Bronchial epithelial cell (primary cell): ENCODE results near the gene EXOG. TPM values are rescaled to one million over a fixed set of nuclear protein-coding genes. Genes with fewer than 3 reads are reported as not detected.

Experiments used
- DNase-seq: peaks from one replicate; pipeline ENCODE4 v3.0.0-alpha.2; 2010; ENCODE audit warnings: low read depth
- FAIRE-seq: peaks from 2 replicates; lab custom pipeline; 2011; peaks lifted over from hg19 to GRCh38; lab: Jason Lieb, UNC
- H3K27me3 ChIP-seq: 2 replicates; pipeline ENCODE4 v1.5.1; 2011; ENCODE audit warnings: low read length; ENCODE audit not compliant: control insufficient read depth, insufficient read depth
- H3K36me3 ChIP-seq: 2 replicates; pipeline ENCODE4 v1.5.1; 2011; ENCODE audit warnings: low read length; ENCODE audit not compliant: control insufficient read depth, insufficient read depth
- H3K4me3 ChIP-seq: 2 replicates; pipeline ENCODE4 v1.5.1; 2011; ENCODE audit warnings: mild to moderate bottlenecking, low read depth, low read length, control low read depth
- CTCF ChIP-seq: IDR thresholded peaks from 2 replicates; pipeline ENCODE4 v1.5.1; 2011; ENCODE audit warnings: mild to moderate bottlenecking, moderate library complexity, low read length, control low read depth, inconsistent platforms; ENCODE audit not compliant: insufficient read depth, severe bottlenecking
- total RNA-seq: library from RNA; depleted of rRNA; stranded (reverse); fragments of >200 nt; gene quantifications from 2 replicates; pipeline ENCODE4 v1.2.1, GENCODE V29; 2014

Gene EXOG, protein sequence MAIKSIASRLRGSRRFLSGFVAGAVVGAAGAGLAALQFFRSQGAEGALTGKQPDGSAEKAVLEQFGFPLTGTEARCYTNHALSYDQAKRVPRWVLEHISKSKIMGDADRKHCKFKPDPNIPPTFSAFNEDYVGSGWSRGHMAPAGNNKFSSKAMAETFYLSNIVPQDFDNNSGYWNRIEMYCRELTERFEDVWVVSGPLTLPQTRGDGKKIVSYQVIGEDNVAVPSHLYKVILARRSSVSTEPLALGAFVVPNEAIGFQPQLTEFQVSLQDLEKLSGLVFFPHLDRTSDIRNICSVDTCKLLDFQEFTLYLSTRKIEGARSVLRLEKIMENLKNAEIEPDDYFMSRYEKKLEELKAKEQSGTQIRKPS
- total RNA-seq: 5.8 and 5.9 TPM in 2 replicates

- peak; percentile 90 for TF ChIP-seq CTCF
- no peaks in the 10 kb centered on the region for H3K27me3 ChIP-seq
- DNase-seq (peak; percentile 78), FAIRE-seq (no peak)
- H3K4me3 ChIP-seq: peak within 1 kb of the TSS; percentile 83
- H3K36me3 ChIP-seq: peaks cover 2% of the 10 kb centered on the region
Observed at GRCh38 chr3:38496131-38496910, at the start of gene EXOG. Gene EXOG (plus strand): TSS chr3:38496340. CDS start chr3:38496368, 28 bp downstream.

- TF ChIP-seq CTCF: no peak
- no peaks in the 10 kb centered on the region for H3K36me3 ChIP-seq
- no peak for DNase-seq
- H3K27me3 ChIP-seq: no peaks in the 10 kb centered on the region
- FAIRE-seq: no peak
- no peak overlapping the region for H3K4me3 ChIP-seq
Observed at GRCh38 chr3:38446812-38447211, 49.3 kb upstream of the EXOG start.

GRCh38 chr3:38450853-38451252, 45.3 kb upstream of the EXOG start:
- Histone ChIP-seq H3K4me3 (no peak overlapping the region), H3K27me3 (no peaks in the 10 kb centered on the region), H3K36me3 (no peaks in the 10 kb centered on the region)
- no peak for FAIRE-seq
- no peak for DNase-seq
- no peak for TF ChIP-seq CTCF

DNA sequence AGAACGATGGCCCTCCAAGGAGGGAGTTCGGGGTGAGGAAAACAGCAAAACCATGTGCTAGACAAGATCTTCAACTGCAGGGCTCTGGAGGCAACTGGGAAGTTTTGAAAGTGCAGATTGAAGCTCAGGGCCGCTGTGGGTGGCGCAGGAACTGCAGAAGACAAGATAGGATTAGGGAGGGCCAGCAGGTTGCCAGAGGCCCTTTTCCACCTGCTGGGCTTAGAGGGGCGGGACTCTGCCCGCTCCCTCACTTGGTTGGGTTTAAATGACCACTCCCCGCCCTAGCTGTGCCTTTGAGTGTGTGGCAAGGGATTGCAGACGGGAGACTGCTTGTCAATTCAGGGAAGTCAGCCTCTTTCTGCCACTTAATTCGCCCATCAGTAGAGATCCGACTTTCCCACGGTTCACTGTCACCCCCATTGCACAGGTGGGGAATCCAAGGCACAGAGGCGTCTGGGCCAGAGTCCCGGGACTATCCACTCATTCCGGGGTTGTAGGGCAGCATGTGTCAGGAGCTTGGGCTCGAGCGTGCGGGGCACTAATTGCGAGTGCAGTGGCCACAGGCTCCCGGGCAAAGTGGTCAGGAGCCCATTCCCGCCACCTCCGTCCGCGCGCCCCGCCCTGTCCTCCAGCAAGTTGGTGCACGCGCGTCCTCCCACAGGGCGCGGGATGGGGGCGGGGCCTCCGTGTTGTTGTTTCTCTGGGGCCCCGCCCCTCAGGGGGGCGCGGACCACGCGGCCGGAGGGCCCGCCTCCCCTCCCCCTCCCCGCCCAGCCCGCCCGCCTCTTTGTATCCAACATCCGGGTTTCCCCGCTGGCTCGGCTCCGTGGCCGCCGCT, 42.8 kb upstream of the EXOG start, which contains the start of gene ACVR2B:
Gene ACVR2B (plus strand): TSS at position 816 of the 838 bp plus-strand sequence. CDS start 433 bp downstream, outside the sequence.
- peak; percentile 39 for DNase-seq
- no peak for TF ChIP-seq CTCF
- no peak for FAIRE-seq
- Histone ChIP-seq H3K27me3 (no peaks in the 10 kb centered on the region), H3K4me3 (peak within 1 kb of the TSS; percentile 53), H3K36me3 (no peaks in the 10 kb centered on the region)

DNA sequence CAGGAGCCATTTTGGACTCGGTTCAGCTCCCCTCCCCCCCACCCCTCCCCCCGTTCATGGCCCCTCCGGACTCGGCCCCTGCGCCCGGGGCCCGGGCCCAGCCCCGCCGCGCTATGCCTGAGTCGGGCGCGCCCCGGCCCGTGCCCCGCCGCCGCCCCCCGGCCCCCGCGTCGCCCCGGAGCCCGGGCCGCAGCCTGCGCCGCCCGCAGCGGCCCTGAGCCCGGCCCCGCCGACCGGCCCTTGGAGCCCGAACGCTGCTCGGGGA, 42.3 kb upstream of the EXOG start:
- no peak for TF ChIP-seq CTCF
- FAIRE-seq: no peak
- Histone ChIP-seq H3K36me3 (no peaks in the 10 kb centered on the region), H3K27me3 (no peaks in the 10 kb centered on the region), H3K4me3 (peak overlapping the region; percentile 53)
- DNase-seq: no peak
